T-helper 2 cell treated with Interferon-gamma antibody and Interleukin-4, amounts not matched to agents 5 μg/mL and 100 μg/mL, for 36 hours (primary cell): ENCODE measurements around the gene SLC16A3.
A peak's percentile ranks its signal among the peaks of the same experiment; 100 is the strongest.

ENCODE experiments used
- DNase-seq: peaks from one replicate; pipeline ENCODE4 v3.0.0; 2021; ENCODE audit warnings: low spot score
- H3K27ac Mint-ChIP-seq: one replicate; pipeline ENCODE4 v1.8.0; 2021; ENCODE audit warnings: mild to moderate bottlenecking, mixed read lengths
- H3K27me3 Mint-ChIP-seq: one replicate; pipeline ENCODE4 v1.8.0; 2021; ENCODE audit warnings: low read depth, mixed read lengths
- H3K36me3 Mint-ChIP-seq: one replicate; pipeline ENCODE4 v1.8.0; 2021; ENCODE audit warnings: low read depth, mixed read lengths
- H3K4me1 Mint-ChIP-seq: one replicate; pipeline ENCODE4 v1.8.0; 2021; ENCODE audit warnings: low read depth, mixed read lengths
- H3K4me3 Mint-ChIP-seq: one replicate; pipeline ENCODE4 v1.8.0; 2022; ENCODE audit warnings: mild to moderate bottlenecking, moderate library complexity, mixed read lengths
- H3K9me3 Mint-ChIP-seq: one replicate; pipeline ENCODE4 v1.8.0; 2021; ENCODE audit warnings: mixed read lengths

The SLC16A3 gene

GRCh38 chr17:82262344-82262743, 33.5 kb downstream of the SLC16A3 start:
- H3K36me3 Mint-ChIP-seq: peaks cover 83% of the 10 kb centered on the region
- DNase-seq: no peak
- H3K27me3 Mint-ChIP-seq: no peaks in the 10 kb centered on the region
- H3K9me3 Mint-ChIP-seq: no peaks in the 10 kb centered on the region
- H3K4me1 Mint-ChIP-seq: peaks cover 6% of the 10 kb centered on the region
- no peak overlapping the region for H3K4me3 Mint-ChIP-seq
- H3K27ac Mint-ChIP-seq: no peak overlapping the region

GRCh38 chr17:82263641-82264040, 34.8 kb downstream of the SLC16A3 start:
- no peaks in the 10 kb centered on the region for H3K27me3 Mint-ChIP-seq
- H3K27ac Mint-ChIP-seq: no peak overlapping the region
- no peak overlapping the region for H3K4me3 Mint-ChIP-seq
- H3K4me1 Mint-ChIP-seq: peaks cover 12% of the 10 kb centered on the region
- DNase-seq: no peak
- H3K9me3 Mint-ChIP-seq: no peaks in the 10 kb centered on the region
- peaks cover 75% of the 10 kb centered on the region for H3K36me3 Mint-ChIP-seq

DNA sequence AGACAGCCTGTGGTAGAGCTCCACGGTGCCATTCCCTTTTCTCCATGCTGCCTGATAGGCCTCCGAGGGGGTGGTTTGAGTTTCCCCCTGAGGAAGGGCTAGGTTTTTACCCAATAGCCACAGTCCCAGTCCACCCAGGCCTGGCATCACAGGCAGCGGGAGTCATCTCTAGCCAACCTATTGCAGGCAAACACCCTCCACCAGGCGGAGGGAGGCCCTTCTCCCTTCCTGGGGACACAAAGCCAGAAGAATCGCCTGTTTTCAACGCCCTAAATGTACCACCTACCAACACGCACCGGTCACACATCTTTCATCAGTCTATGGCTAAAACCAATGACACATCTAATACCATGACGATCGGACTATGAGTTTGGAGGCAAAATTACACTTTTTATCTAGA, 37.3 kb downstream of the SLC16A3 start:
- H3K4me3 Mint-ChIP-seq: no peak overlapping the region
- H3K36me3 Mint-ChIP-seq: peaks cover 67% of the 10 kb centered on the region
- H3K9me3 Mint-ChIP-seq: no peaks in the 10 kb centered on the region
- H3K4me1 Mint-ChIP-seq: peaks cover 29% of the 10 kb centered on the region
- DNase-seq: no peak
- H3K27ac Mint-ChIP-seq: no peak overlapping the region
- no peaks in the 10 kb centered on the region for H3K27me3 Mint-ChIP-seq

DNA sequence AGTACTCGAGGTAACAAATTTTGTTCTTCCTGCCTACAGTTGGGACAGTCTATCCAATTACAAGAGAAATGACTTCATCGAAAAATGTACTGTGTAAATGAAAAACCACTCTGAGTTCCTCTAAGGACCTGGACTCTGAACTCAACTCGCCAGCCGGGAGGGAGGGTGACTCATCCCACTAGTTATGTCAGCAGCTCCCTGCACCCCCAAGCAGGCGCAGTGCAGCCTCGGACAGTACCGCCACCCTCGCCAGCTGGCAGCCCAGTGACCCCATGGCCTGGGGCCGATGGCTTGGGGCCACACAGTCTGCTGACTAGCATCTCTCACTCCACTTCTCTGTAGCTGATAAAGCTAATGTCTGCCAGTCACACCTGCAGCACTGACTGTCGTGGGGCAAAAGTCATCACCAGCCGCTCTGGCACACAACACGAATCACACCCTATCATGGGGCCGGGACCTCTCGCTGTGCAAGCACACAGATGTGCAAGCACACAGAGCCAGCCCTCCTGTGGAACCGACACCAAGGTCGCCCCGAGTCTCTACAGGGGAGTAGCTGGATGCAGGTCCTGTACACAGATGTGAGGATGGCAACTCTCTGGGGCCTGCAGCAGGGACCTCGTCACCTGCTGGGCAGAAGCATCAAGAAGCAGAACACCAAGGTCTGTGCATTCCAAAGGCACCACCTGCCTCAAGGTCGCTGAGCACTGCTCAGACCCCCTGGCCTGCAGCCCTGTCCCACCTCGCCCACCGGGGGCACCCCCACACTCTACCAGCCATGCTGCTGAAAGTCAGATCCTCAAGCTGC, 38.9 kb downstream of the SLC16A3 start:
- no peak overlapping the region for H3K4me3 Mint-ChIP-seq

DNA sequence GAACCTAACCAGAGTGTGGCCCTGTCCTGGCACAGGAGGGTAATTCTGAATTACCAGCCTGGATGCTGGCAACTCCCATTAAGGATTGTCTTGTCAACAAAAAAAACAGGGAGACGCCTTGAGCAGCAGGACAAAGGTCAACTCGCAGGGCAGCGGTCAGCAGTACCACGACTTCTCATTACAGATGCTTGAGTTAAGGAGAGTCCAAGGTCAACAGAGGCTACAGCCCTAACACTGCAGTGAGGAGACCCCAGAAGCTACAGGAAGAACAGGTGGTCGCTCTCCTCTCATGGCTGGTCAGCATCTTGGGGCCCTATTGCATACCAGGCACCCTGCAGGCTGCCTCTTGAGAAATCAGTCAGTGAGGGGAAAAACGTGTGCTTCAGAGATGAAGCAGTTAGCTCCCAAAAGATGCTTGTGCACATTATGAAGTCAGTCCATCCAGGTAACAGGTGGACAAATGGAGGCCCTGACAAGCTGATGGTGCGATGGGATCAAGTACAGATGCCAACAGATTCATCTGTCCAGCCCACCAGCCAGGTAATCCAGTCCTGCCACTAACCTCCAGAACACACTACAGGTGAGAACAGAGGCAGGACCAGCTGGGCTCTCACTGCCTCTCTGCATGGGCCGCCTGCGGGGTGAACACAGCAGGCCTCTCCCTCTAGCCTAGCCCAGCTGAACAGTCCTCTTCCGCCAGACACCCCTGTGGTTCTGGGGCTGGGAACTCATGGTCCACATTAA, 40.5 kb downstream of the SLC16A3 start:
- no peak for DNase-seq
- peaks cover 53% of the 10 kb centered on the region for H3K36me3 Mint-ChIP-seq
- no peaks in the 10 kb centered on the region for H3K9me3 Mint-ChIP-seq
- H3K27ac Mint-ChIP-seq: peak overlapping the region; percentile 68
- no peaks in the 10 kb centered on the region for H3K27me3 Mint-ChIP-seq
- peaks cover 35% of the 10 kb centered on the region for H3K4me1 Mint-ChIP-seq
- H3K4me3 Mint-ChIP-seq: no peak overlapping the region

More for the DNA sequence above, 38.9 kb downstream of the SLC16A3 start:
- Mint-ChIP-seq H3K27me3 (no peaks in the 10 kb centered on the region), H3K36me3 (peaks cover 62% of the 10 kb centered on the region), H3K9me3 (no peaks in the 10 kb centered on the region), H3K27ac (no peak overlapping the region), H3K4me1 (peaks cover 35% of the 10 kb centered on the region)
- DNase-seq: peak; percentile 27

DNA sequence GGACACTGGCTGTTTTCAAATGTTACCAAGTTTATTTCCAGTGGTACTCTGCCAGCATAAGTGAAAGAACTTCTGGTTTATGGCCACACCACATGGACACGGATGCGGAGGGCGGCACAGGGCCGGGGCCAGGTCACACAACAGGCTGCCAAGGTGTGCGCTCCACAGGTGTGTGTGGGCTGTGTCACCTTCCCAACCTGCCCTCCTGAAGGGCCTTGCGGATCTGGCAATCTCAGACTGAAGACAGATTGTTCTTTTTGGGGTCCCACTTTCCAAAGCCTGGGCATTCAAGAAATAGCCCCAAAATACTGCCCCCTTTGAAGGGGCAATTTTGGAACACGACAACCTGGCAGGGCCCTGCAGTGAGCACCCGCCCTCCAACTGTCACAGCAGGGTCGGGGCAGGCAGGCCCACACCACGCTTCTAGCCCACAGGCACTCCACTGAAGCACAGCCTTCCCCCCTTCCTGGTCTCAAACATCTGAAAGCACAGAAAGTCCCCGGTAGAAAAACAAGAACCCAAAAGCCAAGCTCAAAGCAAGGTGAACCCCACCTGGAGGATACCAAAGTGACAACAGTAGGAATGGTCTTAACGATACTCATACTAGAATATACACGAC, 41.1 kb downstream of the SLC16A3 start:
- Mint-ChIP-seq H3K36me3 (peaks cover 49% of the 10 kb centered on the region), H3K4me1 (peaks cover 38% of the 10 kb centered on the region), H3K27me3 (no peaks in the 10 kb centered on the region), H3K27ac (peak overlapping the region; percentile 68), H3K9me3 (no peaks in the 10 kb centered on the region), H3K4me3 (no peak overlapping the region)
- no peak for DNase-seq

- no peak for DNase-seq
- H3K36me3 Mint-ChIP-seq: peaks cover 42% of the 10 kb centered on the region
- peaks cover 38% of the 10 kb centered on the region for H3K4me1 Mint-ChIP-seq
- H3K27ac Mint-ChIP-seq: peak overlapping the region; percentile 43
- no peaks in the 10 kb centered on the region for H3K9me3 Mint-ChIP-seq
- peak overlapping the region; percentile 38 for H3K4me3 Mint-ChIP-seq
- no peaks in the 10 kb centered on the region for H3K27me3 Mint-ChIP-seq
Observed at GRCh38 chr17:82270651-82271050, 41.8 kb downstream of the SLC16A3 start.

GRCh38 chr17:82271401-82271800, 42.6 kb downstream of the SLC16A3 start:
- H3K9me3 Mint-ChIP-seq: no peaks in the 10 kb centered on the region
- DNase-seq: no peak
- no peaks in the 10 kb centered on the region for H3K27me3 Mint-ChIP-seq
- peak overlapping the region; percentile 97 for H3K4me3 Mint-ChIP-seq
- H3K4me1 Mint-ChIP-seq: peaks cover 38% of the 10 kb centered on the region
- H3K27ac Mint-ChIP-seq: no peak overlapping the region
- peaks cover 35% of the 10 kb centered on the region for H3K36me3 Mint-ChIP-seq

- Mint-ChIP-seq H3K9me3 (no peaks in the 10 kb centered on the region), H3K4me1 (peaks cover 31% of the 10 kb centered on the region), H3K4me3 (peak overlapping the region; percentile 97), H3K27ac (peak overlapping the region; percentile 97), H3K36me3 (peaks cover 27% of the 10 kb centered on the region), H3K27me3 (no peaks in the 10 kb centered on the region)
- DNase-seq: peak; percentile 32
Observed at GRCh38 chr17:82272495-82273326, 43.9 kb downstream of the SLC16A3 start.

DNA sequence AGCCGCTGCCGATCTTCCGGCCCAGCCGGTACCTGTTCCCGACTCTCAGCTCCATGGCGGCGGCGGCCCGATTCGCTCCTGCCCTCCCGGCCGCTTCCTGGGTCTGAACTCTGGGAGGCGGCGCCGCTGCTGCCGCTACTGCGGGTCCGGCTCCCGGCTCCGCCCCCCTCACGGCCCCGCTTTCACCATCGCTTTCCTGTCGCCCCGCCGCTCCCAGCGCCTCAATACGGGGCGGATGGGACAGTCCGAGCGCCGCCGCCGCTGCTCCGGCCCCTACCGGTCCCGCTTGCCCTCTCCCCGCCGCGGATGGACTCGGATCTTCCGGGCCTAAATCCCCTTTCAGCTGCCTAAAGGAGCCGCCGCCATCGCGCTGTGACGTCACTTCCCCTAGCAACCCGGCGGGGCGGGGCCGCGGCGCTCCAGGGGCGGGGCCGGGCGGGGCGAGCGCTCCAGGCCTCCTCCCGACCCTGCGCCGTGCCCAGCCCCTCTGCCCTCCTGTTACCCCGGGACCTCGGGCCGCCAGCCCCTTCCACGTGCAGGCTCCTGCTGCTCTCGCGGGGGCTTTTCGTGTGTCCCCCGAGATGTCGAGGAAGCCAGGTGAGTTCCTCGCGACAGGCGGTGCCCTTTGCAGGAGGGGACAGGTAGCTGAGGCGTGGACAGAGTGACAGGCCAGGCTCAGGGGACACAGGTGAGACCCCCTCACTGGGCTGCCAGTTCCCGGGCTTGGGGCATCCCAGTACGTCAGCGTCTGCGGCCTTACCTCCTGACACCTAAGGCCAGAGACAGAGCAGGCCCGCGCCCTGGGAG, 44.7 kb downstream of the SLC16A3 start, which contains the start of gene CSNK1D:
Gene CSNK1D, minus strand, starts transcription at position 374 of the 807 bp plus-strand sequence. Its CDS starts 319 bp downstream, at position 55.
- peaks cover 26% of the 10 kb centered on the region for H3K4me1 Mint-ChIP-seq
- peak; percentile 86 for DNase-seq
- peak within 1 kb of the TSS; percentile 97 for H3K27ac Mint-ChIP-seq
- H3K36me3 Mint-ChIP-seq: peaks cover 27% of the 10 kb centered on the region
- H3K4me3 Mint-ChIP-seq: peak within 1 kb of the TSS; percentile 97
- no peaks in the 10 kb centered on the region for H3K9me3 Mint-ChIP-seq
- H3K27me3 Mint-ChIP-seq: no peaks in the 10 kb centered on the region

DNA sequence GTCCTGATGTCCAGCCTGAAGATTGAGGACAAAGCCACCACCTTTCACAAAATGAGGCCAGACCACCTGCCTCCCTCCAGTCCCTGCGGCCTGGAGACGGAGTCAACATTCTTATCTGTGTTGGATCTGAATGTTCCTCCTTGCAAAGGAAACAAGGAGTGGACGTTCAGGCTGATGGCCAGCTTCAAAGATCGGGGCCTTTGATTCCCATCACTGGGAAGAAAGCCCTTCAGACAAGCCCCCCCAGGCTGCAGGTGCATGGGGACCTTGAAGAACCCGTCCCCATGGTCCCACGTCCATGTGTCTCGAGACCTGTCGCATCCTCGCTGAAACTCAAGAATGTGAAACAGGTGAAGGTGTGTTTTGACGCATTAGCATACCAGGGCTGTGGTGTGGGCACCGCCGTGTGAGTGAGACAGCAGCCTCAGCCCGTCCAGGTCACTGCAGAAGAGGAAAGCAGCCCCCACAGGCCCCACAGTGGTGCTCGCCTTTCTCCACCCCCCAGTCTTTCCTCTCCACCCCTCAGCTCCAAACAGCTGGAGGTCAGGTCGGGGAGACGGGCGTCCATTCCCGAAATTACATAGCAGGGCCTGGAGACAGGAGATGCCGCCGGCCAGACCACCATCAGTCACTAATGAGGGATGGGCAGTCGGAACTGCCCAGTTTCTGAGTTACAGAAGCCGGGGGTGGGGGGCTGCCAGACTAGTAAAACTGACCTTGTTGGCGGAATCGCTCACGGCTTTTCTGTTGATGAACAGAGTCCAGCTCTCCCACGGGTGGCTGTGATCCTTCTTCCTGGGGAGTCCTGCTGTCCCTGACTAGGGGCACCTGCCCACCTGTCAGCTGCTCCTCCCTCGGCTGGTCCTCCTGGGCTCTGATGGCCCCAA, 45.5 kb downstream of the SLC16A3 start:
- DNase-seq: no peak
- Mint-ChIP-seq H3K36me3 (peaks cover 23% of the 10 kb centered on the region), H3K27ac (no peak overlapping the region), H3K9me3 (no peaks in the 10 kb centered on the region), H3K4me1 (peaks cover 23% of the 10 kb centered on the region), H3K4me3 (peak overlapping the region; percentile 89), H3K27me3 (no peaks in the 10 kb centered on the region)

DNA sequence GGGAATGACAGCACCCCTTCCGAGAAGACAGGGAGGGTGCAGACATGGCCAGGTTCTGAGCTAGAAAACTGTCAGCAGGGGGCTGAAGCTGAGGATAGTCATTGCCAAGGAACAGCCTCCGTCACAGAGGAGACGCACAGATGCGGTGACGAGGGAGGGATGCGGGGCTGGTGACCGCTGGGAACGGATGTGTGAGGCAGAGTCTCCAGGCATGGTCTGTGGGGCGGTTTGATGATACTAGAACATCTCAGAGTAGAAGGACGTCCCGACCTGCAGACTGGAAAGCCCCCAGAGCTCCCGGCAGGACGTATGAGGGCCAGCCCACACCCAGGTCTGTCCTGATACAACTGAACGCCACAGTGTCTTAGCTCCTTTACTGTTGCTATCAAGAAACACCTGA, 46.5 kb downstream of the SLC16A3 start:
- Mint-ChIP-seq H3K9me3 (no peaks in the 10 kb centered on the region), H3K4me1 (peaks cover 14% of the 10 kb centered on the region), H3K36me3 (peaks cover 16% of the 10 kb centered on the region), H3K27ac (no peak overlapping the region), H3K4me3 (no peak overlapping the region), H3K27me3 (no peaks in the 10 kb centered on the region)
- no peak for DNase-seq
